HG03139 (cell line): Measurements from ENCODE around the gene IL15RA.
"Not testable (repeated sequence)": the region's sequence is repeated elsewhere in the genome, so short reads cannot be mapped to it uniquely, and the experiment has no call there.

Source experiments
- ATAC-seq: cut with Tn5 transposase; IDR thresholded peaks from one replicate; pipeline ENCODE4 v1.9.1; 2021; ENCODE audit not compliant: unreplicated experiment

IL15RA gene

DNA sequence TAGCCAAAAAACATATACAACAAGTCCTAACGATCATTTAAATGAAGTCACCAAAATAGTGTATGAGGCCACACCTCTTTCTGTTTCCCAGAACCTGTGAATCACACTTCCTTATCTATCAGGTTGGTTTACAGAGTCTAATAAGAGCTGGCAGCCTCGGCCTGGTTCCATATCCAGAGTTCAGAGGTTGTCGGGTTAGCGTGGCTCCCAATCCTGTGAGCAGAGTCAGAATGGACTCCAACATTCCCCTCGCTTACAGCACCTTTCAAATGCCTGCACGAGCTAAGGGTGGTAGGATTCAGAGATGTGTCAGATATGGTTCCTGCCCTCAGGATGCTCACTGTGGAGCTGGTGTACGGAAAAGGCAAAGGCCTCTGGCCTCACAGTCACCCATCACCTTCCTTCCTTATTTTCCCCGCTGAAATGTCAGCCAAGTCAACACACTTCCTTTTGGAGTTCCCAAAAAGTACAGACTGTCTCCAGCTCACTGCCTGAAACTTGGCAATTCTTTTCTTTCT lies 6.0 kb downstream of the IL15RA start:
- ATAC-seq: no peak

DNA sequence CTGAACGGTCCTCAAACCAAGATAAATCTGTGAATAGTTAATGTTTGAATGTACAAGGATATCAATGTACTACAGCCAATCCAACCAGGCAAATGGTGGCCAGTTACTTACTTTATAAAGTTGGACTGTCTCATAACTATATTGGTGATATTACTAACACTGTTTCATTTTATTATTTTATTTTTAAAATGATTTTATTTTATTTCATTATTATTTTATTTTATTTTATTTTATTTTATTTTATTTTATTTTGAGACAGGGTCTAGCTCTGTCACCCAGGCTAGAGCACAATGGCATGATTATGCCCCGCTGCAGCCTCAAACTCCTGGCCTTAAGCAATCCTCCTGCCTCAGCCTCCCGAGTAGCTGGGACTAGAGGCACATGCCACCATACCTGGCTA lies 6.8 kb downstream of the IL15RA start:
- no peak for ATAC-seq

DNA sequence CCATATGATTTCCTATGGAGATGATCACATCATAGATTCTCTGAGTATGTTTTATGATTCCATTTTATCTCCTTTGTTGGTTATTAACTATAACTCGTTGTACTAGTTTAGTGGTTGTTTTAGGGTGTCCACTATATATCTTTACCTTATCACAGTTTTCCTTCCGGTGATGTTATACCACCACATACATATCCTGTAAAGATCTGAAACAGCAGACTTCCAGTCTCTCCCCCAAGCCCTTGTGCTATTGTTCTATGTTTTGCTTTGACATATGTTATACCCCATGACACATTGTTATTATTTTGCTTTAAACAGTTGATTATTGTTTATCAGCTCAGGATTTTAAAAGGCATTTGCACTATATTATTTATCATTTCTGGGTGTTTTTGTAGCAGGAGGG lies 7.3 kb downstream of the IL15RA start:
- no peak for ATAC-seq

DNA sequence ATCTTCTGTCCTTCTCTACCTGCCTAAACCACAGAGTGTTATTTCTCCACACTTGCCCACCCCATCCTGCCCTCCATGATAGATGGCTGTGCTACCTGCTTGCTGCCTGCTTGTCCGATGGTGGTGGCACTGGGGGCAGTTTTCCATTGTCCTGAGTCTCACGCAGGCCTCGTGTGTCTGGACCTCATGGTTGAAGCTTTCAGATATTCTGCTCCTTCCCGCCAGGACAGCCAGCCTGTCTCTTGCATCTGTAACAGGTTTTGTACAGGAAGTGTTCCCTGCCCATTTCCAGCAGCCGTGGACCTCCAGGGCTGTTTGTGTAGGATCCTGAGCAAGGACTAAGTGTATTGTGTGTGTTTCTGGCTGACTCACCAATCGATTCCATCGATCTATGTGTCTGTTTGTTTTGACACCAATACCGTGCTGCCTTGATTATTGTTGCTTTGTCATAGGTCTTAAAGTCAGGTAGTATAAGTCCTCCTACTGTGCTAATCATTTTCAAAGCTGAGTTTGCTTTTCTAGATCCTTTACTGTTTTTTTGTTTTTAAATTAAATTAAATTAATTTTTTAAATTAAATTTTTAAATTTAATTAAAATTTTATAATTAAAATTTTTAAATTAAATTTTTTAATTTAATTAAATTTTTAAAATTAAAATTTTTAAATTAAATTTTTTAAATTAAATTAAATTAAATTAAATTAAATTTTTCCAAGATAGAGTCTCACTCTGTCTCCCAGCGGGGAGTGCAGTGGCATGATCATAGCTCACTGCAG lies 8.5 kb downstream of the IL15RA start:
- ATAC-seq: no peak

DNA sequence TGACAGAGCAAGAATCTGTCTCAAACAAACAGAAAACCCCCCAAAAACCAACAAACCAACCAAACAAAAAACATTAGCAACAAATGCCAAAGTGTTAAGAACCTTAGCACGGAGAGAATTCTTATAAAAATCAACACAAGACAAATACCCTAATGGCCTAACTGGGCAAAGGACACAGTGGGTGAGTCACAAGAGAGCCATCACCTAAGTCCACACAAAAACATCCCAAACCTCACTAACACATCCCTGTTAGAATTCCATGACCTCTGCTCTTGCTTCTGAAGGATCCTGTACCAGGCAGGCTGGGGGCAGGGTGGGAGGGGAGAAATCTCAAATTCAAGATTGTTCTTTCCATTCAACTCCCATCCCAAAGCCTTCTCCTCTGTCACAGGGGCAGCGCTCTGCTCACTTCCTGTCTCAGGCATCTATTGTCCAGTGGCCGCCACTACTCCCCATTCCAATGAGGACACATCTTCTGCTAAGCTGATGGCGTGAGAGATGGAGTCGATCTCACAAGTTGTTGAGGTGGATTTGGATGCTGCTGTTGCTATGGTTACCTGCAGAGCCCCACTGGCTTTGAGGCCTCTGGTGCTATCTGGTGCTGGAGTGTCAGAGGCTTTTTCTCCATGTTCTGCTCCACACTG lies 9.2 kb downstream of the IL15RA start:
- no peak for ATAC-seq

DNA sequence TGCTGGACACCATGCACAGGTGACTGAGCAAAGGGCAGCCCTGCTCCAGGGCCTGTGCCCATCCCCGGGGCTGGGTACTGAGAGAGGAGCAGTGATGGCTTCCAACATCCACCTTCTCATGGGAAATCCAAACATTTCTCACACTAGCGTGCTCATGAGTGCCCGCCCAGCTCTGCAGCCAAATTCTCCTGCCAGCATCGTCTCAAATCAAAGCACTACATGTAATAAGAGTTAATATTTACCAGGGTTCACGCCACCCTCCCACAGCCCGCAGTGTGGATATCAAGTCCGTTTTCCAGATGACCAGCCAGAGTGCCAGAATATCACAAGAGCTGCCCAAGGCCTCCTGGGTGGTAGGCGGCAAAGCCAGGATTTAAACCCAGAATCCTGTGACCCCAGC lies 12.1 kb downstream of the IL15RA start:
- no peak for ATAC-seq

DNA sequence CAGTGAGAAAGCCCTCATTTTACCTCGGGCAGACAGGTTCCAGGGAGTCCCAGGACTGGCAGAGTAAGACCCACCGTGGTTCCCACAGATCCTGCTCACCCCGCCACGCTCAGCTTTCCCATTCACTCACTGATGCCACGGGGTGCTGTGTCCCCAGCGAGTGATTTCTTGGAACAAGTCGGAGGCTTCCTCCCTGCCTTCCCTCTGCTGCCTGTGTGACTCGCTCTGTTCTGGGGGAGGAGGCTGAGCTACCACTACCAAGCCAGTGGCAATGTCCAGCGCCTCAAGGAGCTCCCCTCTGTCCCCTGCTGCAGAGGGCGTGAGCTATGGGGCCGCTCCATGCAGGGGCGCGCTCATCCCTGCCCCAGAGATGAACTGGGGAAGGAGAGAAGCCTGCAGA lies 12.6 kb downstream of the IL15RA start:
- ATAC-seq: no peak

DNA sequence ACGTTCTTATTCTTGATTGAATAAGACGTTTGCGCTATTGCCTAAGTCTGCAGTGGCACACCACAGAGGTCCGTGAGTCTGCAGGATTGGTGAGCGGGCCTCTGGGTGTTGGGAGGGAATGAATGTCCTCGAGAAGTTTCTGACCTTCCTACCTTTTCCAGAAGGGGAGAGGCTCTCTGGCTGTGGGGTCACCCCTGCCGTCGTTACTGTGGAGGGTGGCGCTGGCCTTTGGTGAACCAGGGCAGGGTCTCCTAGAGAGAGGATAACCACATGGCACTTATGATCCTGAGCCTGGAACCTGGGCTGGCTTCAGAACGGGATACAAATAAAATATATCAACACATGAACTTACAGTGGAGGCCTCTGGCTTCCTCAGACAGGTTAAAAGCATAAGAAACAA lies 13.8 kb downstream of the IL15RA start:
- ATAC-seq: no peak

DNA sequence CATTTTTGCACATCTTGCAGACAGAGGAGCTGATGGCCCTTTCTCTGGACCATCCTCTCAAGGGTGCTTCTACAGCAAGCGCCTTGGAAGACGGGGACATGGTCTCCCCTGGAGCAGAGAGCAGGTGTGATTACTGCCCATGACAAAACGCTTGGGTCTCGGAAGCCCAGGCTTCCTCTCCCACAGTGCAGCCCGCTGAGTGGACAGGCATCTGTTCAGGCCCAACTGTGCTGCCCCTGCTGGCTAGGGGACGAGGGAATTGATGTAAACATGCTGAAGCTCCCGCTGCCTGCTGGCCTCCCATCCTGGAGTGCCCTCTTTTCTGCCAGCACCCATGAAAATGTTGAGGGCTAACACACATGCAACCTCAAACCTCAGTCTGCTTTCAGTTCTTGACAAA lies 14.3 kb downstream of the IL15RA start:
- ATAC-seq: no peak

DNA sequence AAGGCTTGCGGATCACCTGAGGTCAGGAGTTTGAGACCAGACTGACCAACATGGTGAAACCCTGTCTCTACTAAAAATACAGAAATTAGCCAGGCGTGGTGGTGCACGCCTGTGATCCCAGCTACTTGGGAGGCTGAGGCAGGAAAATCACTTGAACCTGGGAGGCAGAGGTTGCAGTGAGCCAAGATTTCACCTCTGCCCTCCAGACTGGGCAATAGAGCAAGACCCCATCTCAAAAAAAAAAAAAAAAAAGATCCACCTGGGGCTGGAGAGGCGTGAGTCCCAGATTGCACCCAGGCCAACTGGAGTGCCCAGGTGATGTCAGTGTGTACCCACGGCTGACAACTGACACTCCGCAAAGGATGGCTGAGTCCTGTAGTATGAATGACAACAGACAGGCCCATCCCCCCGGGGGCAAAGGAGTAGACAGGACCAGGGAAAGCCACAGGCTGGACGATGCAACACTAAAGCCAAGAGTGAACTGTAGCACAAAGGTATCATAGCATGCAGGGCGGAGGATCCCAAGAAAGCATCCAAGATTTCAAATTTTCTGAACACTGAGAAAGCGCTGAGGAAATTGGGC lies 14.9 kb downstream of the IL15RA start:
- not testable (repeated sequence) for ATAC-seq

DNA sequence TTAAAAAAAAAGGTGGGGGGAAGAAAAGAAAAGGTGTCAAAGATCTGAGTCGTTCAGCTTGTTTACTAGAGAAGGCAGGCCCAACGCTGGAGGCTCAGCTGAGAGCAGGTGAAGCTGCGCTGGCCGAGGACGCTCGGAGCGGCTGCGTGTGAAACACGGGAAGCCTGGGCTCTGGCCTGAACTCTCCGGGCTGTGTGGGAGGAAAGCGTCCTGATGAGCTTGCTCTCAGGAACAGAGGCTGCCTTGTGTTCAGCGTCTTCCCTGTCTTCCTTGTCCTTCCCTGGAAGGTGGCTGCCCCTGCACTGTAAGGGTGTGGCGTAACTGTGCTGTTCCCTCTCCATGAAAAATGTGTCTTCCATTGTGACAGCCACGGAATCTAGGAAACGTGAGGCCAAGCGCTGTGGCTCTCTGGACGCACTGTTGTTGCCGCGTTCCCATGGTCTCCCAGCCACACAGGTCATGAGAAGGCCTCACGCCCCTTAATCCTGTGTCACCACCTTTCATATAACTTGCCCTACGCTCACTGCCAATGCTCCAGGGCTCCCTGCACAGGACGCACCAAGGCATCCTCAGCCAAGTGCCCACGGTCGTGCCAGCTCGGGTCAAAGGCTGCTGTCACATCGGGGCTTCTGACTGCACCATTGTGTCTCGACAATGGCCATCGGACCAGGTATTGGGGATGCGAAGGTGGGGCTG lies 15.8 kb downstream of the IL15RA start:
- ATAC-seq: no peak

DNA sequence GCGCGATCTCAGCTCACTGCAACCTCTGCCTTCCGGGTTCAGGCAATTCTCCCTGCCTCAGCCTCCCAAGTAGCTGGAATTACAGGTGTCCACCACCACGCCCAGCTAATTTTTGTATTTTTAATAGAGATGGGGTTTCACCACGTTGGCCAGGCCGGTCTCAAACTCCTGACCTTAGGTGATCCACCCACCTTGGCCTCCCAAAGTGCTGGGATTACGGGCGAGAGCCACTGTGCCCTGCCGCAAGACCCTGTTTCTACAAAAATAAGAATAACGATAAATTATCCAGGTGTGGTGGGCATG lies 16.4 kb downstream of the IL15RA start:
- ATAC-seq: not testable (repeated sequence)

DNA sequence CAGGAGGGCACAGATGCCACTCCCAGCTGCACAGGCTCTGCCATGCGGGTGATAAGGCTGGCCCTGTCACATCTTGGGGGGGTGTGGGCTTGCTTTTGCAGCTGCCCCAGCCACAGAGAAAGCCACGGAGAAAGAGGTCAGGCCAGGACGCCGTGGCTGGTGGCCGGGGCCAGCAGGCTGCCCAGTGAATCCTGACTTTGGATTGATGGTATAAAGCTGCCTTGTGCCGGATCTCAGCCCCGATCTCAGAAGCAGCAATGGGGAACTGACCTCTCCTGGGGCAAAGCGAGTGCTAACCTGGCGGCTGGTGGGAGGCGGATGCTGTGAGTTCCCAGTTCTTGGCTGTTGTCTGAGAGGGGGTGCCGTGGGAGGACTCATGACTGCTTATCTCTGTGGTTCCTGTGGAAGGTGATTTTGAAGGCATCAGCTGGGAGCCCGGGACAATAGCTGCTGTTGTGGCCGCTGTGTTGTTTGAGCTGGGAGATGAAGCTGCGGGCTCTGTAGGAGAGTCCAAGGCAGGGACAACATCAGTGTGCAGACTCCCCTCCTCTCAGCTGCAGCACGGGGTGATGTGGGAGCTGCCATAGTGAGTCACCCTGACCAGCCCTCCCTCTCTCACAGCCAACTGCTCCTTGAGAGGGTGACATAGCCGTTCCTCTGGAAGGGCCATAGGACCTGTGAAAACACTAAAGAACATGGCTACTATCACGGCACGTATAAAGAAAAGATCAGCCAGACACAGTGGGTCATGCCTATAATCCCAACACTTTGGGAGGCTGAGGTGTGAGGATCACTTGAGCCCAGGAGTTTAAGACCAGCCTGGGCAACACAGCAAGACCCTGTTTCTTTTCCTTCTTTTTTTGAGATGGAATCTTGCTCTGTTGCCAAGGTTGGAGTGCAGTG lies 17.0 kb downstream of the IL15RA start:
- no peak for ATAC-seq

DNA sequence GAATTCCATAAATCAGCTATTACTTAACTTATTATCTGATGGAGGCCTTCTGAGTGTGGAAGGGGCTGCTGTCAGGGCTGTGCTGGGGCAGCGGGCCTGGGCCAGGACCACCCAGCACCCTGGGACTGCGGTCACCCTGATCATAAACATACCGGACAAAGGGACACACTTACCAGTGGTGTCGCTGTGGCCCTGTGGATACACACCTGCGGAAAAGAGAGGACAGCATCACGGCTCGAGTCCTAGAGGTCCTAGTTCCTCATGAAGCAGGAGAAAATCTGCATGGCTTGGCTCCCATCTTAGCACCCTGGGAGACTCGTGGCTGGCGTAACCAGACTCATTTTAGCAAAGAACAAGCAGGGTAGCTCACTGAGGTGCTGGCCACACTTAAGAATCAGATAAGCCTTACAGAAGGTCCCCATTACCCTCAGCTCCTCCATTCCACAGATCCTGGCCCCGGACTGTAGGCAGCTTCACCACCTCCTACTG lies 17.7 kb downstream of the IL15RA start:
- no peak for ATAC-seq

DNA sequence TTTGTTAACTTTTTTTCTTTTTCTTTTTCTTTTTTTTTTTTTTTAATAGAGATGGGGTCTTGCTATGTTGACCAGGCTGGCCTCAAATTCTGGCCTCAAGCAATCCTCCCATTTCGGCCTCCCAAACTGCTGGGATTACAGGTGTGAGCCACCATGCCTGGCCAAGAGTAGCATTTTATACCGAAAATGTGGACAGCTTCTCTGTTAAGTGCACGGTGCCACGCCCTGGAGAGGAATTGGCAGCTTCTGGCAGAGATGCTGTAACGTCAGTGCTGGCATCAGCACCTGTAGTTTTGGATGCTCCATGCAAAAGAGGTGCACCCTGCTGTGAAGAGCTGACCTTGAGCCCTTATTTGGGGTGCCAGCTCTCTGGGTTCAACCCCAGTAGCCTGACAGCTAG lies 18.2 kb downstream of the IL15RA start:
- no peak for ATAC-seq

DNA sequence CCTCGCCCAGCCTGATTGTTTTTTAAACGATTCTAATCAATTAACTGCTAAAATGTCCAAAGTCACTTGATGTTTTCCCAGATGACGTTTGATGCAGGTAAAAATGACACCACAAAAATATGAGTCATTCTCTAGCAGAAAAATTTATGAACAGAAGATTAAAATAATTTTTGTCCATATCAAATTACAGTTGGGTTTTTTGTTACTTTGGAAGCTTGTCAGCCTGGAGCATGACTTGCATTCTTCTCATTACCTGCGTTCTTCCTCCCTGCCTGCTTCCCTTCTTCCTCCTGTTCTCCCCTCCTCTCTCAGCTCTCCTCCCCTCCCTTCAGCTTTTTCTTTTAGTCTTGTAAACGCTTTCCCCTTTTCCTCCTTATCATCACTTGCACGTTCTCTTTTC lies 18.7 kb downstream of the IL15RA start:
- ATAC-seq: no peak

DNA sequence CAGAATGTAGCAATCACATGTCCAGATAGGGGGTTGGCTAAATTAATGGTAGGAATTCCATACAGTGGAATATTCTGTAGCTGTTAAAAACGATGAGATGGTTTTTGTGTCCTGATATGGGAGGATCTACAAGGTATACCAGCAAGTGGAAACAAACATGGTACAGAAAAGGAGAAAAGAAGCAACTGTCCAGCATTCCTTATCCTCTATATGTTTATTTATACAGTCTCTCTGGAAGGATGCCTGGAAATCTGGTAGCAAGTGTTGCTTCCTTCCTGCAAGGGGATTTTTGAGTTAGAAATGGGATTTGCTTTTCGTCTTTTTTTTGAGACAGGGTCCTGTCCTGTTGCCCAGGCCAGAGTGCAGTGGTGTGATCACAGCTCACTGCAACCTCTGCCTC lies 19.3 kb downstream of the IL15RA start:
- ATAC-seq: no peak

DNA sequence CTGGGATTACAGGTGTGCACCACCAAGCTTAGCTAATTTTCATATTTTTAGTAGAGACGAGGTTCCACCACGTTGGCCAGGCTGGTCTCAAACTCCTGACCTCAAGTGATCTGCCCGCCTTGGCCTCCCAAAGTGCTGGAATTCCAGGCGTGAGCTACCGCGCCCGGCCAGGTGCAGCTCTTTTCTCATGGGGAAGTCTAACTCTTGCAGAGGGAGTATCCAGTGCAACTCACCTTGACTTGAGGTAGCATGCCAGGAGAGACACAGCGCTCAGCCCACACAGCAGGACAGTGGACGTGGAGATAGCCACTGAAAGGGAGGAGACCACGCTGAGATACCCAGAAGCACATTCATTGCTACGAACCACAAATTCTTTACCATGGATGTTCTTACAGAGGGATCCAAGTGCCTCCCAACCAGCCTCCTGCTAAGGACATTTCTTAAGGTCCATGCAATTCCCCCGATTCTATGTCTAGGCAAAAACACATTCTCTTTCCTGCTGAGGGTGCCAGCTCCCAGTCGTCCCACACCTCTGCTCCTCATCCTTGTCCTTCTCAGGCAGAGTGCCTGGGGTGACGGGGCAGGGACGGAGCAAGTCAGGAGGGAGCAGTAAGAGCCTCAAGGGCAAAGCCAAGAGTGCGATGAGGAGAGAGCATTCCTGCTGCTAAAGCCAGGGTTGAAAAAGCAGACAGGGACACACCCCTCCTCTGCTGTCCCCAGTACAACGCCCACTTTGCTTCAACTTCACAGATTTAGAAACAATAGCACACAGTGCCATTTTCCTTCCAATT lies 21.0 kb downstream of the IL15RA start:
- no peak for ATAC-seq

DNA sequence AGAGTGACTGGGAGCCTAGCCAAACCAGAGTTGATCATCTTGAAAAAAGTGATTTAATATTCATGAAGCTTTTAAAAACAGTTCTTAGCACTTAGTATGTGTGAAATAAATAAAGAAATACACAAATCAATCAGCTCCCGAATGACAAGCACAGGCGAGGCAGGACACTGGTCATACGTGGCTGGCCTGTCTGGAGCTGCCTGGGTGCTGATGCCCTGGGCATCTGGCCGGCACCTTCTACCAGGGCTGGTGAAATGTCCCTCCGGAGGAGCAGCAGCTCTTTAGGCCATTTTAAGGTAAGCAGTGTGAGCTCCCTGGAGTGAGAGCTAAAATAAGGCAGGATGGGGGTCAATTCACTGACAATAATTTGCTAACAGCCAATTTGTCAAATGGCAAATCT lies 23.7 kb downstream of the IL15RA start:
- ATAC-seq: no peak
